NCI-H1930 (cell line): ENCODE data around the gene GJD2.

Experiments used
- DNase-seq, 2 experiments: peaks; one replicate each; lab custom pipeline; 2025; lab: John Stamatoyannopoulos, UW

GJD2 gene

GRCh38 chr15:34724481-34724880, 30.3 kb downstream of the GJD2 start:
- DNase-seq = no peak

- no peak for DNase-seq
Observed at GRCh38 chr15:34722439-34722836, 32.4 kb downstream of the GJD2 start.

GRCh38 chr15:34721802-34722438, 32.9 kb downstream of the GJD2 start:
- no peak for DNase-seq

- no peak for DNase-seq
Observed at GRCh38 chr15:34721157-34721801, 33.5 kb downstream of the GJD2 start.

- DNase-seq = no peak
Observed at GRCh38 chr15:34719695-34720094, 35.1 kb downstream of the GJD2 start.

GRCh38 chr15:34718681-34719665, 35.8 kb downstream of the GJD2 start:
- DNase-seq = no peak

GRCh38 chr15:34717729-34718128, 37.1 kb downstream of the GJD2 start:
- DNase-seq = no peak

- DNase-seq = no peak
Observed at GRCh38 chr15:34716111-34716510, 38.7 kb downstream of the GJD2 start.

- no peak for DNase-seq
Observed at GRCh38 chr15:34714476-34715121, 40.2 kb downstream of the GJD2 start.

GRCh38 chr15:34713635-34714034, 41.2 kb downstream of the GJD2 start:
- DNase-seq = no peak

GRCh38 chr15:34709866-34710265, 44.9 kb downstream of the GJD2 start:
- DNase-seq = no peak

- peak in 1 of 2 experiments; percentile 1 for DNase-seq
Observed at GRCh38 chr15:34708422-34708821, 46.4 kb downstream of the GJD2 start.

GRCh38 chr15:34701536-34701935, 53.3 kb downstream of the GJD2 start:
- no peak for DNase-seq
